Vagina (tissue), 2 donors: ENCODE data around the gene TMEM190. TPM values are rescaled to one million over a fixed set of nuclear protein-coding genes. Genes with fewer than 3 reads are reported as not detected.
A peak's percentile ranks its signal among the peaks of the same experiment; 100 is the strongest.

Source experiments
- DNase-seq, 2 donors: peaks; one replicate each; pipeline ENCODE4 v3.0.0-alpha.2; 2017; ENCODE audit errors: extremely low spot score in 2 of 2
- H3K27ac ChIP-seq: fragments of 200-600 bp; sonication (generic); one replicate; pipeline ENCODE4 v1.5.1; 2019
- H3K27me3 ChIP-seq: fragments of 200-600 bp; sonication (generic); one replicate; pipeline ENCODE4 v1.5.1; 2019
- H3K36me3 ChIP-seq, 2 donors: fragments of 200-600 bp; sonication (generic); one replicate each; pipeline ENCODE4 v1.5.1; 2017 to 2019
- H3K4me1 ChIP-seq: fragments of 200-600 bp; sonication (generic); one replicate; pipeline ENCODE4 v1.5.1; 2019
- H3K4me3 ChIP-seq, 2 donors: fragments of 200-600 bp; sonication (generic); 1 replicate in 1 of 2; 2 replicates in 1 of 2; pipeline ENCODE4 v1.5.1; 2016 to 2019
- H3K9me3 ChIP-seq: fragments of 200-600 bp; sonication (generic); one replicate; pipeline ENCODE4 v1.5.1; 2019
- POLR2A ChIP-seq, 2 donors: fragments of 450-650 bp; IDR thresholded peaks; one replicate each; pipeline ENCODE4 v1.6.1; 2017; ENCODE audit warnings: antibody characterized with exemption in 2 of 2, mild to moderate bottlenecking in 2 of 2, moderate library complexity in 2 of 2
- POLR2AphosphoS5 ChIP-seq, 2 donors: sonication (generic); formaldehyde crosslinking; IDR thresholded peaks; one replicate each; pipeline ENCODE4 v1.9.0; 2017; ENCODE audit warnings: antibody characterized with exemption in 2 of 2, mild to moderate bottlenecking in 2 of 2, low read depth in 1 of 2; ENCODE audit not compliant: insufficient read depth in 1 of 2
- intact Hi-C: fragments of 100-400 bp; cut with DNase I; formaldehyde crosslinking; loops from one replicate; pipeline ENCODE4 v1.15.1; 2023
- total RNA-seq: library from RNA; depleted of rRNA; stranded (reverse); fragments of >200 nt; gene quantifications from one replicate; pipeline ENCODE4 v1.2.3, GENCODE V29; 2016
- TF ChIP-seq, protein P1 (sequence below), 3 experiments: fragments of 450-650 bp in 2 of 3; fragments of 200-600 bp in 1 of 3; sonication (generic) in 1 of 3; IDR thresholded peaks; one replicate each; pipeline ENCODE4 v1.5.1; 2017 to 2019; ENCODE audit warnings: antibody characterized with exemption in 3 of 3, mild to moderate bottlenecking in 2 of 3, moderate library complexity in 2 of 3

TMEM190 gene
- total RNA-seq, 1 donor from 2014 or later, result not detected

DNA sequence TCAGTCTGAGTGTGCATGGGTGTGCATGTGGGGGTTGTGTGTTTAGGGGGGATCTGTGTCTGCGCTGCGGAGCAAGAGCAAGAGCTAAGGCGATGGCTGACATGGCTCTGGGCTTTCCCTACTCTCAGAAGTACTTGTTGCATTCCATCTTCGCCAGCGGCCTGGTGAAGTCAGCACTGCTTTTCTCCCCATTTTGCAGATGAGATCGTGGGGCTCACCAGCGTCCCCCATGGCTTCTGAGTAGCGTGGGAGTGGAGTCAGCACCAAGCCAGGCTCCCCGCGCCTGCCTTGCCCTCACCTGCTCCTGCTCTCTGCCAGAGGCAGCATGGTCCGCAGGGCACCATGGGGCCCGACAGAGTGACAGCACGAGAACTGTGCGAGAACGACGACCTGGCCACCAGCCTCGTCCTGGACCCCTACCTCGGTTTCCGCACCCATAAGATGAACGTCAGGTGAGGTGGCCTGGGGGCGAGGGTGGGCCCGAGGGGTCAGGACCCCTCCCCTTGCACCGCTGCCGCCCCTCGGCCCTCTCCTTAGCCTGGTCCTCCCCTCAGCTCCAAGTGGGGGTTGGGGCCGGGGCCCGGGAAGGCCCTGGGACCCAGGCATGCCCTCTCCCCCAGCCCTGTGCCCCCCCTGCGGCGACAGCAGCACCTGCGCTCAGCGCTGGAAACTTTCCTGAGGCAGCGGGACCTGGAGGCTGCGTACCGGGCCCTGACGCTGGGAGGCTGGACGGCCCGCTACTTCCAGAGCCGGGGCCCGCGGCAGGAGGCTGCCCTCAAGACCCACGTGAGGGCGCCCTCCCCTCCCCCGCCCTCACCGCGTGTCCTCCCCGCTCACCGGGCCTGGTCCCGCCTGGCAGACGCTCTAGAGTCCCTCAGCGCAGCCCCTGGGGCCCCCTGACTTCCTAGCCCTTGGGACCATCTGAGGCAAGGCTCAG lies 34.8 kb upstream of the TMEM190 start:
- H3K4me3 ChIP-seq, result peak overlapping the region in 1 of 2 donors; percentile 68
- H3K36me3 ChIP-seq, result peaks cover 0 to under 1% of the 10 kb centered on the region in 2 donors
- no peak for TF ChIP-seq POLR2A (IDR thresholded peaks at IDR 0.05)
- TF ChIP-seq, protein P1, sequence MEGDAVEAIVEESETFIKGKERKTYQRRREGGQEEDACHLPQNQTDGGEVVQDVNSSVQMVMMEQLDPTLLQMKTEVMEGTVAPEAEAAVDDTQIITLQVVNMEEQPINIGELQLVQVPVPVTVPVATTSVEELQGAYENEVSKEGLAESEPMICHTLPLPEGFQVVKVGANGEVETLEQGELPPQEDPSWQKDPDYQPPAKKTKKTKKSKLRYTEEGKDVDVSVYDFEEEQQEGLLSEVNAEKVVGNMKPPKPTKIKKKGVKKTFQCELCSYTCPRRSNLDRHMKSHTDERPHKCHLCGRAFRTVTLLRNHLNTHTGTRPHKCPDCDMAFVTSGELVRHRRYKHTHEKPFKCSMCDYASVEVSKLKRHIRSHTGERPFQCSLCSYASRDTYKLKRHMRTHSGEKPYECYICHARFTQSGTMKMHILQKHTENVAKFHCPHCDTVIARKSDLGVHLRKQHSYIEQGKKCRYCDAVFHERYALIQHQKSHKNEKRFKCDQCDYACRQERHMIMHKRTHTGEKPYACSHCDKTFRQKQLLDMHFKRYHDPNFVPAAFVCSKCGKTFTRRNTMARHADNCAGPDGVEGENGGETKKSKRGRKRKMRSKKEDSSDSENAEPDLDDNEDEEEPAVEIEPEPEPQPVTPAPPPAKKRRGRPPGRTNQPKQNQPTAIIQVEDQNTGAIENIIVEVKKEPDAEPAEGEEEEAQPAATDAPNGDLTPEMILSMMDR (IDR thresholded peaks at IDR 0.05), result no peak
- no peak for TF ChIP-seq POLR2AphosphoS5 (IDR thresholded peaks at IDR 0.05; ENCODE audit: insufficient read depth in 1 of 2, low read depth in 1 of 2)
- no peaks in the 10 kb centered on the region for H3K9me3 ChIP-seq
- DNase-seq, result no peak
- H3K4me1 ChIP-seq, result peaks cover 37% of the 10 kb centered on the region
- no peak overlapping the region for H3K27ac ChIP-seq
- intact Hi-C loops, result loop anchor here (2.0 kb wide), 1 partner anchor 43 kb away; the partner anchor contains the start of genes RPL28 and TMEM238
- H3K27me3 ChIP-seq, result no peaks in the 10 kb centered on the region

DNA sequence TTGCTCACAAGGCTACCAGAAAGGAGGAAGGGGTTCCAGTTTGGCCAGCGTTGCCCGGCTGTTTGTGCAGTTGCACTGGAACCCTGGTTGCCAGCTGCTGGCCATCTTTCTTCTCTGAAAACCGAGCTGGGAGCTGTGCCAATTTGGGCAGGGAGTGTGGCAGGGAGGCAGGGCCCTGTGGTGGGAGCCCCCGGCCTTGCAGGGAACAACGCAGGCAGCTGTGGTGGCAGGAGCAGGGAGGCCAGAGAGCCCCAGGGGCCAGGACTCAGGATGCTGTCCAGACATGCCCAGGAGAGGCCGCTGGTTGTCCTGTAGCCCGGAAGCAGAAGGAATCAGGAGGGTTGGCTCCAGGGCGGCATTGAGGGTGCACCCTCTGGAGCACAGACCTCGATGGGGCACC lies 32.2 kb upstream of the TMEM190 start:
- TF ChIP-seq, protein P1 (IDR thresholded peaks at IDR 0.05), result no peak
- TF ChIP-seq POLR2AphosphoS5 (IDR thresholded peaks at IDR 0.05; ENCODE audit: insufficient read depth in 1 of 2, low read depth in 1 of 2), result no peak
- TF ChIP-seq POLR2A (IDR thresholded peaks at IDR 0.05), result no peak
- Histone ChIP-seq H3K4me1 (peaks cover 28% of the 10 kb centered on the region), H3K36me3 (peaks cover 0 to 6% of the 10 kb centered on the region in 2 donors), H3K4me3 (no peak overlapping the region), H3K27ac (no peak overlapping the region), H3K9me3 (no peaks in the 10 kb centered on the region), H3K27me3 (no peaks in the 10 kb centered on the region)
- intact Hi-C loops, result no loop called here
- no peak for DNase-seq

DNA sequence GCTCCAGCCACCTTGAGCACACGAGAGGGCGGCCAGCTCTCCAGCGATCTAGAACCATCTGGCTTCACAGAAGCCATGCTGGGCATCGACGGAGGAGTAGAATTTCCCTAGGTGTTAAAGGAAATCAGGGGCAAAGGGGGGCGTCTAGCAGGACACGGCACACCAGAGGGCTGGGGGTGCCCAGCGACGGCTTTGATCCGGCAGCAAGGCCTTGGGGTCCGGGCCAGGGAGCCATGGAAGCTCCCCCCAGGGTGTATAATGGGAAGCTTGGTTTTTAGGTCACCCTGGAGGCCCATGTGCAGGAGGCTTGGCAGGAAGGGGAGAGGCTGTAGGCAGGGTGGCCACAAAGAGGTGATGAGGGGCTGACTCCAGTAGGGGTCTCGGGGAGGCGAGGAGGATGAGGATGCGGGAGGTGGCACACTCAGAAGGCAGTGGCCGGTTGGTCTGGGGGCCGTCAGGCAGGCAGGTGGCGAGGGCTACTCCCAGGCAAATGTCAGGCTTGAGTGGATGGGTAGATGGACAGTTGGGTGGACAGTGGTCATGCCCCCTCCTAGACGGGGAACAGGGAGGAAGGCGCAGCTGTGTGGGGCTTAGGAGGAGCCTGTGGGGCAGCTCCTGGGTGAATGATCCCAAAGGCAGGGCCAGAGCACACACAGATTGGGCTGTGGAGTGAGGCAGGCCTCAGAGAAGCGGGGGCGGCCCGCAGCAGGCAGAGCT lies 31.4 kb upstream of the TMEM190 start:
- no peak overlapping the region for H3K4me3 ChIP-seq
- H3K9me3 ChIP-seq, result no peaks in the 10 kb centered on the region
- H3K4me1 ChIP-seq, result peaks cover 25% of the 10 kb centered on the region
- H3K36me3 ChIP-seq, result peaks cover 0 to 6% of the 10 kb centered on the region in 2 donors
- intact Hi-C loops, result no loop called here
- no peak for TF ChIP-seq POLR2AphosphoS5 (IDR thresholded peaks at IDR 0.05; ENCODE audit: insufficient read depth in 1 of 2, low read depth in 1 of 2)
- no peak for TF ChIP-seq POLR2A (IDR thresholded peaks at IDR 0.05)
- TF ChIP-seq, protein P1 (IDR thresholded peaks at IDR 0.05), result no peak
- no peaks in the 10 kb centered on the region for H3K27me3 ChIP-seq
- H3K27ac ChIP-seq, result no peak overlapping the region
- DNase-seq, result no peak

DNA sequence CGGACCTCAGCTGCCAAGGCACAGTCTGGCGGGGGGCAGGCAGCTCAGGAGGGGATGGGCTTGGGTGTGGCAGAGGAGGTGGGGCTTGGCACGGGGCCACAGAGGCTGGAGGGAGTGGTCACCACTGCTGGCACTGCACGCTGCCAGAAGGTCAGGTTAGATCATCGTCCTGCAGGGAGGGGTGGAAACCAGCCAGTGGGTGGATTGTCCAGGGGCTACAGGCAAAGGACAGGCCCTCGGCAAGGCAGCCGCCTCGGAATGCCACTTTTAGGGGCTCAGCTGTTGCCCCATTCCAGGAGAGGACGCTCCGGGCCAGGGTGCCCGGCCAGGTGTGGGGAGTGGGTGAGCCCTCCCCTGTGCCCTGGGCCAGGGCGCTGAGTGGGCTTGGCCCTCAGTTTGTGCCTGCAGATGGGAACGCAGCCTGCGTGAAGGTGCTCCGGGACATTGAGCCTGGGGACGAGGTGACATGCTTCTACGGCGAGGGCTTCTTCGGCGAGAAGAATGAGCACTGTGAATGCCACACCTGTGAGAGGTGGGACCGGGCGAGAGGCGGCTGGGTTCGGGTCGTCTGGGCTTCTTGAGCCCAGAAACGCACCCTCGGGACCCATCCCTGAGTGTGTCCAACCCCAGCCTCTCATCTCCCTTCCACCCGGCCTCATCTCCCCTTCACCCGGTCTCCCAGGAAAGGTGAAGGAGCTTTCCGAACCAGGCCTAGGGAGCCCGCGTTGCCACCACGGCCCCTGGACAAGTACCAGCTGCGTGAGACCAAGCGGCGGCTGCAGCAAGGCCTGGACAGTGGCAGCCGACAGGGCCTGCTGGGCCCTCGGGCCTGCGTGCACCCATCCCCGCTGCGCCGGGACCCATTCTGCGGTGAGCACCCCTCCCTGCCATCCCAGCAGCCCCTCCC lies 30.6 kb upstream of the TMEM190 start:
- Histone ChIP-seq H3K27me3 (no peaks in the 10 kb centered on the region), H3K9me3 (no peaks in the 10 kb centered on the region), H3K4me1 (peaks cover 17% of the 10 kb centered on the region), H3K4me3 (no peak overlapping the region), H3K36me3 (peaks cover 0 to 6% of the 10 kb centered on the region in 2 donors), H3K27ac (no peak overlapping the region)
- TF ChIP-seq POLR2AphosphoS5 (IDR thresholded peaks at IDR 0.05; ENCODE audit: insufficient read depth in 1 of 2, low read depth in 1 of 2) (no peak), POLR2A (IDR thresholded peaks at IDR 0.05) (no peak)
- TF ChIP-seq, protein P1 (IDR thresholded peaks at IDR 0.05), result no peak
- intact Hi-C loops, result no loop called here
- DNase-seq, result no peak
